BE2C (cell line): ENCODE data around the gene GLI3.

Source experiments
- DNase-seq: peaks from one replicate; pipeline ENCODE4 v3.0.0-alpha.2; 2020
- H3K27me3 ChIP-seq: fragments of 250-450 bp; sonication (Bioruptor Pico); 2 replicates; pipeline ENCODE4 v1.5.1; 2020; ENCODE audit warnings: mild to moderate bottlenecking
- H3K36me3 ChIP-seq: fragments of 250-450 bp; sonication (Bioruptor Pico); 2 replicates; pipeline ENCODE4 v1.5.1; 2020; ENCODE audit warnings: mild to moderate bottlenecking
- H3K4me1 ChIP-seq: fragments of 250-450 bp; sonication (Bioruptor Pico); 2 replicates; pipeline ENCODE4 v1.5.1; 2020
- H3K4me3 ChIP-seq: 2 replicates; pipeline ENCODE4 v1.5.1; 2011; ENCODE audit warnings: low read depth, low read length
- H3K9me3 ChIP-seq: fragments of 250-450 bp; sonication (Bioruptor Pico); 2 replicates; pipeline ENCODE4 v1.5.1; 2020
- TF ChIP-seq, protein P1 (sequence below): IDR thresholded peaks from 2 replicates; pipeline ENCODE4 v1.5.1; 2012; ENCODE audit warnings: mild to moderate bottlenecking, low read depth, low read length

Gene GLI3

DNA sequence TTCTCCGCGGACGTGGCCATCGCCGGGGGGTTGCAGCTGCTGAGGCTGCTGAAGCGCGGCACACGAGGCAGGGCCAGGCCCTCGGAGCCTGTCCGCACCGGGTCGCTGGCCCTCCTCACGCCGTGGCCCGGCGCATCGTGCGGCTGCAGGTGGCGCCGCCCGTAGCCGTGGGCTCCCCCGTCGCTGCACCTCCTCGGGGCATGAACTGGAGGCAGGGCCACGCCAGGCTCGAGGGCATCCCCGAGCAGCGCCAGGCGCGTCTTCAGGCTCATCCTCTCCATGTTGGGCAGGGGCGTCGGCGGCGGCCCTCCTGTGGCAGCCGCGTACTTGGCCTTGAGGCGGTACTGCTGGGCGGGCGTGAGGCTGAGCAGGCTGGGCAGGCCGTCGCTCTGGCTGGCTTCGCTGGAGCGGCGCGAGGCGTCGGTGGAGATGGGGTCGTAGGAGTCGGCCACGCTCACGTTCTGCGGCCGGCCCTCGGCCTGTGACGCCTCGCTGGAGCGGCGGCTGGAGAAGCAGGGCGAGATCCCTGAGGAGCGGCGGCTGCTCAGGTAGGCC is 271.0 kb downstream of the GLI3 start:
- Histone ChIP-seq H3K27me3 (no peaks in the 10 kb centered on the region), H3K9me3 (no peaks in the 10 kb centered on the region), H3K4me3 (no peak overlapping the region), H3K36me3 (no peaks in the 10 kb centered on the region), H3K4me1 (no peaks in the 10 kb centered on the region)
- TF ChIP-seq, protein P1, sequence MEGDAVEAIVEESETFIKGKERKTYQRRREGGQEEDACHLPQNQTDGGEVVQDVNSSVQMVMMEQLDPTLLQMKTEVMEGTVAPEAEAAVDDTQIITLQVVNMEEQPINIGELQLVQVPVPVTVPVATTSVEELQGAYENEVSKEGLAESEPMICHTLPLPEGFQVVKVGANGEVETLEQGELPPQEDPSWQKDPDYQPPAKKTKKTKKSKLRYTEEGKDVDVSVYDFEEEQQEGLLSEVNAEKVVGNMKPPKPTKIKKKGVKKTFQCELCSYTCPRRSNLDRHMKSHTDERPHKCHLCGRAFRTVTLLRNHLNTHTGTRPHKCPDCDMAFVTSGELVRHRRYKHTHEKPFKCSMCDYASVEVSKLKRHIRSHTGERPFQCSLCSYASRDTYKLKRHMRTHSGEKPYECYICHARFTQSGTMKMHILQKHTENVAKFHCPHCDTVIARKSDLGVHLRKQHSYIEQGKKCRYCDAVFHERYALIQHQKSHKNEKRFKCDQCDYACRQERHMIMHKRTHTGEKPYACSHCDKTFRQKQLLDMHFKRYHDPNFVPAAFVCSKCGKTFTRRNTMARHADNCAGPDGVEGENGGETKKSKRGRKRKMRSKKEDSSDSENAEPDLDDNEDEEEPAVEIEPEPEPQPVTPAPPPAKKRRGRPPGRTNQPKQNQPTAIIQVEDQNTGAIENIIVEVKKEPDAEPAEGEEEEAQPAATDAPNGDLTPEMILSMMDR: no peak
- no peak for DNase-seq

DNA sequence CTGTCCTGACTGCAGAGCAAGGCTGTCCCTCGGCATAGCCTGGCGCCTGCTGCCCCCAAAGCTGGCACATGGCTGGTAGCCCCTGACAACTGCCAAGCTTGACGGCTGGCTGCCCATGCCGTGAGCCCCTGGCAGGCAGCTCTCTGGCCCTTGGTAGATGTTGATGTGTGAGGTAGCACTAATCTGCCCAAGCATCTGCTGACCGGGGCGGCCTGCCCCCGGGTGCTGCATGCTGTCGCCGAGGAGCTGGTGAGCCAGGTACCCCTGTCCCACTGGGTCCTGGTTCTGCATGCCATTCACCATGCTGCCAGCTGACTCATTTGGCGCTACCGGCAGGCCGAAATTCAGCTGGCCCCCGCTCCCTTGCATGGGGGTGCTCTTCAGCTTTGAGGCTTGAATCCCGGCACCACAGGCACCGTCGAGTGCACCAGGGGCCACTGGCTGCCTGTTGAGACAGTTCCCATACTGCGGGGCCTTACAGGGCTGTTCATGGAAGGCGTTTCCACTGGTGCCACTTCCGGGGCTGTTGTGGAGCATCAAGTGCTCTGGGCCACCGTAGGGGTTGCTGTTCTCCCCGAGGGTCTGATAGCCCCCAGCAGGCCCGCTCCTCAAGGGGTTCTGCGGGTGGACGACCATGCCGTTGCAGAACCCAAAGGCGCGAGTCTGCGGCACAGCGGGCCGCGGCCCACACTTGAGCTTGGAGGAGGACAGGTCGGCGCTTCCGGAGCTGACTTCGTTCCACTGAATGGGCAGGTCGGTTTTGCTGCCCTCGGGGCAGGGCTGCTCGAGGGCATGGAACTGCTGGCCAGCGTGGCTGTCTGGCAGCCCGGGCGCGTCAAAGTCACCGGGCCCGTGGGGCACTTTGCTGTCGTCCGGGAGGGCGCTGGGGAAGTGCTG is 271.9 kb downstream of the GLI3 start:
- TF ChIP-seq, protein P1: no peak
- H3K9me3 ChIP-seq: no peaks in the 10 kb centered on the region
- no peaks in the 10 kb centered on the region for H3K36me3 ChIP-seq
- H3K27me3 ChIP-seq: no peaks in the 10 kb centered on the region
- no peak overlapping the region for H3K4me3 ChIP-seq
- no peak for DNase-seq
- H3K4me1 ChIP-seq: no peaks in the 10 kb centered on the region

DNA sequence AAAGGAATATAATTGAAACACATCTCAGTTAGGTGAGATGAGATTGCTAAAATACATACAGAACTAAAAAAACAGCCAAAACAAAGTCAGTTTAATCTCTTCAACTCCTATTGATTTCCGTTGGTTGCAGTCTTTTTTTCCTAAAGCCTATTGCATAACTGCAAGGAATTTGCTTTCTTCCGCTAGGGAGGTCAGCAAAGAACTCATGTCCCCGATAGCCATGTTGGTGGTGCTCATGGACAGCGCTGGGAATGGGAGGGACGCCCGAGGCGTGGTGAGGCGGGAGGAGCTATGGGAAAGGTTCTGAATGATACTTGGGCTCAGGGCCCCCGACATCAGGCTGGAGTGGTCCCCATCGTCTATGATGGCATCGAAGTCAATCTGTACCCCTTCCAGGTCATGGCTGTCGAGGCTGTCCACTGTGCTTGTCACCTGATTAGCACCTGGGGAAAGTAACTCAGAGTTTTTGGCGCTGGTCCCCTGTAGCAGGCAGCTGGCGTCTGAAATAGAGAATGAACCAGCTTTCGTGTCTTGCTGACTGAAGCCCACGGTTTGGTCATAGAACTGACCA is 272.7 kb downstream of the GLI3 start:
- Histone ChIP-seq H3K4me3 (no peak overlapping the region), H3K9me3 (no peaks in the 10 kb centered on the region), H3K27me3 (no peaks in the 10 kb centered on the region), H3K4me1 (no peaks in the 10 kb centered on the region), H3K36me3 (no peaks in the 10 kb centered on the region)
- no peak for DNase-seq
- TF ChIP-seq, protein P1: no peak

GRCh38 chr7:41956705-41957104 is 280.3 kb downstream of the GLI3 start:
- no peak overlapping the region for H3K4me3 ChIP-seq
- no peaks in the 10 kb centered on the region for H3K27me3 ChIP-seq
- H3K36me3 ChIP-seq: no peaks in the 10 kb centered on the region
- TF ChIP-seq, protein P1: no peak
- DNase-seq: no peak
- no peaks in the 10 kb centered on the region for H3K9me3 ChIP-seq
- no peaks in the 10 kb centered on the region for H3K4me1 ChIP-seq

- Histone ChIP-seq H3K4me1 (no peaks in the 10 kb centered on the region), H3K4me3 (no peak overlapping the region), H3K36me3 (no peaks in the 10 kb centered on the region), H3K9me3 (no peaks in the 10 kb centered on the region), H3K27me3 (no peaks in the 10 kb centered on the region)
- TF ChIP-seq, protein P1: no peak
- no peak for DNase-seq
Measured at GRCh38 chr7:41955893-41956675, 280.9 kb downstream of the GLI3 start.
